Inflammatory macrophage (primary cell): ENCODE measurements around the gene RPP40.
"Not testable (repeated sequence)": the region's sequence is repeated elsewhere in the genome, so short reads cannot be mapped to it uniquely, and the experiment has no call there.

Source experiments
- DNase-seq, 2 donors: peaks; one replicate each; pipeline ENCODE4 v3.0.0-alpha.2; 2020 to 2022
- total RNA-seq, 18 experiments: gene quantifications; one replicate each; lab custom pipeline; 2026; ENCODE audit warnings: mixed read lengths in 6 of 18, inconsistent platforms in 2 of 18; lab: John Stamatoyannopoulos, UW

Gene RPP40
- total RNA-seq = 0.23 to 3.6 (median 2.1) reads per million in 18 experiments

GRCh38 chr6:5003604-5004372 lies at the start of gene RPP40:
Gene RPP40 (minus strand): TSS chr6:5004037. CDS start chr6:5004002, 35 bp downstream.
- peak; percentile 98 for DNase-seq

GRCh38 chr6:5053038-5053437 lies 49.2 kb upstream of the RPP40 start:
- peak in 1 of 2 donors; percentile 8 for DNase-seq

GRCh38 chr6:5051394-5051793 lies 47.6 kb upstream of the RPP40 start:
- DNase-seq = no peak

- peak; percentile 29 to 56 for DNase-seq
Observed at GRCh38 chr6:5050009-5050408, 46.2 kb upstream of the RPP40 start.

GRCh38 chr6:5046430-5046829 lies 42.6 kb upstream of the RPP40 start:
- no peak for DNase-seq

- DNase-seq = no peak
Observed at GRCh38 chr6:5045416-5045815, 41.6 kb upstream of the RPP40 start.

- no peak for DNase-seq
Observed at GRCh38 chr6:5044866-5045265, 41.0 kb upstream of the RPP40 start.

GRCh38 chr6:5042436-5042835 lies 38.6 kb upstream of the RPP40 start:
- DNase-seq = no peak

GRCh38 chr6:5041955-5042354 lies 38.1 kb upstream of the RPP40 start:
- DNase-seq = no peak

GRCh38 chr6:5036269-5036668 lies 32.4 kb upstream of the RPP40 start:
- DNase-seq = peak in 1 of 2 donors; percentile 31

GRCh38 chr6:5034736-5035135 lies 30.9 kb upstream of the RPP40 start:
- no peak for DNase-seq

- DNase-seq = peak; percentile 32 to 35
Observed at GRCh38 chr6:5034328-5034727, 30.5 kb upstream of the RPP40 start.

GRCh38 chr6:5033214-5033904 lies 29.5 kb upstream of the RPP40 start:
- DNase-seq = not testable (repeated sequence)

- DNase-seq = not testable (repeated sequence)
Observed at GRCh38 chr6:5032706-5033105, 28.9 kb upstream of the RPP40 start.

GRCh38 chr6:5031150-5031549 lies 27.3 kb upstream of the RPP40 start:
- DNase-seq = no peak

- DNase-seq = peak; percentile 91 to 93
Observed at GRCh38 chr6:5030596-5031136, 26.8 kb upstream of the RPP40 start.

GRCh38 chr6:5029609-5030008 lies 25.8 kb upstream of the RPP40 start:
- no peak for DNase-seq

- no peak for DNase-seq
Observed at GRCh38 chr6:5028921-5029320, 25.1 kb upstream of the RPP40 start.

- DNase-seq = no peak
Observed at GRCh38 chr6:5028301-5028700, 24.5 kb upstream of the RPP40 start.

- peak; percentile 14 to 49 for DNase-seq
Observed at GRCh38 chr6:5025911-5026819, 22.3 kb upstream of the RPP40 start.

- DNase-seq = no peak
Observed at GRCh38 chr6:5023923-5024322, 20.1 kb upstream of the RPP40 start.

- no peak for DNase-seq
Observed at GRCh38 chr6:5020142-5020541, 16.3 kb upstream of the RPP40 start.
